H1 (cell line): ENCODE data around the gene ARID5B.

Experiments used
- CREB1 ChIP-seq: IDR thresholded peaks from 2 replicates; pipeline ENCODE4 v1.6.1; 2012; ENCODE audit warnings: inconsistent platforms
- HDAC6 ChIP-seq: IDR thresholded peaks from one replicate; pipeline ENCODE4 v1.7.1; 2012; ENCODE audit warnings: low read depth, mild to moderate bottlenecking, inconsistent platforms, low read length, moderate library complexity

- TF ChIP-seq CREB1: no peak
- TF ChIP-seq HDAC6: no peak
Observed at GRCh38 chr10:62039954-62040353, 138.5 kb downstream of the ARID5B start.
